IMR-90 (cell line): ENCODE measurements around the gene PRRT2. TPM values are rescaled to one million over a fixed set of nuclear protein-coding genes. Genes with fewer than 3 reads are reported as not detected.

ENCODE experiments used
- ATAC-seq: fragments of 200-7000 bp; cut with Tn5 transposase; 2 replicates; pipeline ENCODE4 v1.9.1; 2020; ENCODE audit warnings: low read depth, mild to moderate bottlenecking, moderate library complexity
- BruUV-seq: library from RNA; stranded (reverse); fragments of 400-500 nt; replicated peaks from 2 replicates; lab custom pipeline; 2021; lab: Mats Ljungman, UMichigan
- CTCF ChIA-PET: fragments of 300-600 bp; formaldehyde crosslinking; extraction: SDS; loops from one replicate; lab custom pipeline; 2021; ENCODE audit warnings: antibody characterized with exemption; lab: Yijun Ruan, JAX
- POLR2A ChIA-PET: fragments of 300-600 bp; sonication (Branson Sonifier 250); formaldehyde crosslinking; loops from one replicate; lab custom pipeline; 2022; ENCODE audit warnings: antibody characterized with exemption; ENCODE audit not compliant: unreplicated experiment; lab: Charles Lee
- DNase-seq: peaks from one replicate; pipeline ENCODE4 v3.0.0; 2013
- H2AFZ ChIP-seq: replicated peaks from 2 replicates; pipeline ENCODE3; 2013; ENCODE audit warnings: low read length, mild to moderate bottlenecking; ENCODE audit not compliant: poor library complexity
- H2AK5ac ChIP-seq: 2 replicates; pipeline ENCODE4 v1.6.1; 2013; ENCODE audit warnings: low read depth, low read length, inconsistent platforms
- H2AK9ac ChIP-seq: replicated peaks from 2 replicates; pipeline ENCODE3; 2013; ENCODE audit warnings: mild to moderate bottlenecking, low read depth, low read length, moderate library complexity; ENCODE audit not compliant: poor library complexity
- H2BK120ac ChIP-seq: 2 replicates; pipeline ENCODE4 v1.6.1; 2013; ENCODE audit warnings: low read depth, low read length, inconsistent platforms
- H2BK15ac ChIP-seq: 3 replicates; pipeline ENCODE4 v1.6.1; 2013; ENCODE audit warnings: low read depth, low read length, inconsistent platforms
- H2BK20ac ChIP-seq: 2 replicates; pipeline ENCODE4 v1.6.1; 2013; ENCODE audit warnings: low read depth, mild to moderate bottlenecking, inconsistent platforms, low read length, moderate library complexity
- H2BK5ac ChIP-seq: 2 replicates; pipeline ENCODE4 v1.6.1; 2013; ENCODE audit warnings: mild to moderate bottlenecking, low read depth, low read length, inconsistent platforms; ENCODE audit not compliant: poor library complexity, severe bottlenecking
- H3K14ac ChIP-seq: replicated peaks from 2 replicates; pipeline ENCODE4 v1.6.1; 2013; ENCODE audit warnings: low read depth, low read length, inconsistent platforms
- H3K18ac ChIP-seq: 2 replicates; pipeline ENCODE4 v1.6.1; 2013; ENCODE audit warnings: low read depth, low read length, control low read depth
- H3K23ac ChIP-seq: 2 replicates; pipeline ENCODE4 v1.6.1; 2013; ENCODE audit warnings: low read depth, low read length, inconsistent platforms
- H3K27ac ChIP-seq: 2 replicates; pipeline ENCODE4 v1.5.1; 2013; ENCODE audit warnings: mild to moderate bottlenecking, control low read depth, low read length; ENCODE audit not compliant: insufficient read depth
- H3K27me3 ChIP-seq: 2 replicates; pipeline ENCODE4 v1.6.1; 2013; ENCODE audit warnings: low read length; ENCODE audit not compliant: control insufficient read depth, insufficient read depth
- H3K36me3 ChIP-seq: 2 replicates; pipeline ENCODE4 v1.6.1; 2013; ENCODE audit warnings: low read length, mixed read lengths; ENCODE audit not compliant: control insufficient read depth, insufficient read depth
- H3K4ac ChIP-seq: 2 replicates; pipeline ENCODE4 v1.6.1; 2013; ENCODE audit warnings: low read depth, low read length, inconsistent platforms
- H3K4me1 ChIP-seq: 2 replicates; pipeline ENCODE4 v1.6.1; 2013; ENCODE audit warnings: low read length, mixed read lengths; ENCODE audit not compliant: control insufficient read depth, insufficient read depth
- H3K4me2 ChIP-seq: 2 replicates; pipeline ENCODE4 v1.6.1; 2013; ENCODE audit warnings: low read depth, mild to moderate bottlenecking, control low read depth, low read length, moderate library complexity
- H3K4me3 ChIP-seq: 2 replicates; pipeline ENCODE4 v1.5.1; 2013; ENCODE audit warnings: low read depth, mild to moderate bottlenecking, control low read depth, low read length, moderate library complexity; ENCODE audit not compliant: insufficient read depth
- H3K56ac ChIP-seq: 2 replicates; pipeline ENCODE4 v1.6.1; 2013; ENCODE audit warnings: low read length, inconsistent platforms; ENCODE audit not compliant: insufficient read depth; ENCODE audit errors: extremely low read depth
- H3K79me1 ChIP-seq, 2 experiments: 2 replicates each; pipeline ENCODE4 v1.6.1; 2013; ENCODE audit warnings: low read length in 2 of 2, inconsistent platforms in 1 of 2, low read depth in 1 of 2
- H3K9ac ChIP-seq: 2 replicates; pipeline ENCODE4 v1.6.1; 2013; ENCODE audit warnings: low read depth, low read length, control low read depth
- H3K9me1 ChIP-seq: 2 replicates; pipeline ENCODE4 v1.6.1; 2013; ENCODE audit warnings: low read length, inconsistent platforms; ENCODE audit not compliant: insufficient read depth
- H3K9me3 ChIP-seq: 2 replicates; pipeline ENCODE4 v1.6.1; 2013; ENCODE audit warnings: low read length; ENCODE audit not compliant: control insufficient read depth, insufficient read depth
- H4K20me1 ChIP-seq: 2 replicates; pipeline ENCODE4 v1.6.1; 2013; ENCODE audit warnings: low read length, inconsistent platforms; ENCODE audit not compliant: insufficient read depth
- H4K5ac ChIP-seq: 2 replicates; pipeline ENCODE4 v1.6.1; 2013; ENCODE audit warnings: mild to moderate bottlenecking, low read depth, low read length, control low read depth
- H4K8ac ChIP-seq, 2 experiments: 2 replicates each; pipeline ENCODE4 v1.6.1; 2013; ENCODE audit warnings: low read depth in 2 of 2, low read length in 2 of 2, control low read depth in 1 of 2, inconsistent platforms in 1 of 2
- H4K91ac ChIP-seq: 2 replicates; pipeline ENCODE4 v1.6.1; 2013; ENCODE audit warnings: low read depth, low read length, inconsistent platforms; ENCODE audit not compliant: insufficient read depth
- BHLHE40 ChIP-seq: fragments of 150-350 bp; IDR thresholded peaks from 2 replicates; pipeline ENCODE4 v1.6.1; 2016; ENCODE audit warnings: mild to moderate bottlenecking, low read depth, low read length
- CHD1 ChIP-seq: IDR thresholded peaks from 2 replicates; pipeline ENCODE4 v1.6.1; 2012; ENCODE audit warnings: low read depth, low read length, improper control_type of control experiment
- CTCF ChIP-seq: conservative IDR thresholded peaks from 2 replicates; pipeline ENCODE4 v1.5.1; 2012; ENCODE audit warnings: mild to moderate bottlenecking, low read depth, low read length, improper control_type of control experiment
- ELK1 ChIP-seq: fragments of 150-350 bp; IDR thresholded peaks from 2 replicates; pipeline ENCODE4 v1.6.1; 2016; ENCODE audit warnings: low read depth, mild to moderate bottlenecking, low read length, moderate library complexity, borderline replicate concordance
- FOS ChIP-seq: fragments of 150-350 bp; IDR thresholded peaks from 2 replicates; pipeline ENCODE4 v1.6.1; 2016; ENCODE audit warnings: low read depth, low read length
- MAFK ChIP-seq: IDR thresholded peaks from 2 replicates; pipeline ENCODE4 v1.6.1; 2012; ENCODE audit warnings: low read depth, low read length, improper control_type of control experiment
- MAZ ChIP-seq: IDR thresholded peaks from 2 replicates; pipeline ENCODE4 v1.6.1; 2012; ENCODE audit warnings: low read depth, mild to moderate bottlenecking, low read length, improper control_type of control experiment, moderate library complexity, borderline replicate concordance
- NFE2L2 ChIP-seq: fragments of 150-350 bp; IDR thresholded peaks from 2 replicates; pipeline ENCODE4 v1.6.1; 2016; ENCODE audit warnings: low read depth, mild to moderate bottlenecking, low read length
- POLR2A ChIP-seq: IDR thresholded peaks from 2 replicates; pipeline ENCODE4 v1.6.1; 2012; ENCODE audit warnings: mild to moderate bottlenecking, low read depth, low read length
- RFX5 ChIP-seq: IDR thresholded peaks from 2 replicates; pipeline ENCODE4 v1.8.0; 2012; ENCODE audit warnings: low read depth, mild to moderate bottlenecking, low read length, moderate library complexity
- USF2 ChIP-seq: fragments of 150-350 bp; IDR thresholded peaks from 2 replicates; pipeline ENCODE4 v1.6.1; 2017; ENCODE audit warnings: mild to moderate bottlenecking, antibody characterized with exemption, low read length, low read depth
- WGBS, 2 experiments: methylation state at CpG; one replicate each; pipeline versions ENCODE4 v1.1.5 to v1.1.7; 2013; ENCODE audit warnings: missing lambda C conversion rate in 2 of 2; ENCODE audit not compliant: insufficient read length in 1 of 2; ENCODE audit errors: extremely low coverage in 2 of 2; 5-methylcytosine and 5-hydroxymethylcytosine counted together
- dilution Hi-C: fragments of 300-500 bp; cut with HindIII; formaldehyde crosslinking; loops from one replicate; pipeline ENCODE4 v1.14.3; 2018; ENCODE audit warnings: low sequenced_read_pairs; ENCODE audit not compliant: unreplicated experiment
- in situ Hi-C: fragments of 300-500 bp; cut with MboI; formaldehyde crosslinking; loops from 3 replicates; pipeline ENCODE4 v1.14.3; 2019; ENCODE audit warnings: low sequenced_read_pairs, inconsistent platforms, mixed read lengths
- intact Hi-C: fragments of 100-400 bp; cut with micrococcal nuclease; formaldehyde crosslinking; loops from 2 replicates; pipeline ENCODE4 v1.10.0; 2022
- polyA plus RNA-seq, 3 experiments: library from polyadenylated mRNA; depleted of rRNA; stranded (reverse); fragments of >200 nt; gene quantifications; 2 replicates each; pipeline ENCODE4 v1.2.3, GENCODE V29; 2012; ENCODE audit warnings: low replicate concordance in 1 of 3
- total RNA-seq: library from RNA; depleted of rRNA; stranded (reverse); fragments of >200 nt; gene quantifications from 2 replicates; pipeline ENCODE4 v1.2.3, GENCODE V29; 2012

Gene PRRT2
- total and polyA plus RNA-seq, 2 of the 4 experiments (the other 2 are of a cell fraction): 0.90 to 10.5 TPM

- Histone ChIP-seq H2AK5ac (0 out of 2 replicates have a peak overlapping the region, but pooled peaks have one; percentile 8), H3K9ac (peak overlapping the region; percentile 87; the same call in 1 of the 2 replicates), H4K20me1 (no peaks in the 10 kb centered on the region), H3K4me3 (peak overlapping the region; percentile 77; the same call in 1 of the 2 replicates), H3K9me3 (no peaks in the 10 kb centered on the region), H2BK5ac (no peak overlapping the region), H3K27me3 (no peaks in the 10 kb centered on the region), H2AFZ (peak overlapping the region; percentile 68), H3K4me2 (peak overlapping the region; percentile 94), H3K23ac (peak overlapping the region; percentile 81), H2AK9ac (peak overlapping the region; percentile 77), H3K14ac (peak overlapping the region; percentile 10; the same call in 1 of the 2 replicates), H4K91ac (no peak overlapping the region; the same call in 1 of the 2 replicates), H3K36me3 (peaks cover 3% of the 10 kb centered on the region; the same call in 1 of the 2 replicates), H3K9me1 (peaks cover 10% of the 10 kb centered on the region), H3K27ac (no peak overlapping the region), H2BK120ac (no peak overlapping the region), H4K8ac (peak overlapping the region in 1 of 2 experiments; percentile 64; a peak in 2 of 4 replicates), H3K56ac (peak overlapping the region; percentile 32; the same call in 1 of the 2 replicates), H3K4ac (peak overlapping the region; percentile 44), H3K4me1 (peaks cover 3% of the 10 kb centered on the region), H3K18ac (no peak overlapping the region), H2BK20ac (no peak overlapping the region), H3K79me1 (peaks cover 27 to 52% of the 10 kb centered on the region in 2 experiments), H2BK15ac (no peak overlapping the region), H4K5ac (no peak overlapping the region)
- ChIA-PET POLR2A (interaction anchor here (0.5 kb wide), 1 partner anchor 19 kb away, joined by 6 read pairs; no protein-coding TSS in a partner anchor), CTCF (no interaction called here)
- TF ChIP-seq POLR2A (no peak), USF2 (no peak), BHLHE40 (no peak), FOS (no peak), RFX5 (no peak), MAZ (no peak), CHD1 (no peak), NFE2L2 (no peak), MAFK (no peak), ELK1 (no peak), CTCF (no peak)
- WGBS, 2 experiments: 44% methylated on average over 4 of the region's 9 CpGs; no CpG with 5 or more reads in 1 of the 2 experiments
- no TSS peak for BruUV-seq
- dilution Hi-C loops: no loop called here
- no peak for ATAC-seq
- DNase-seq: no peak
- intact Hi-C loops: loop anchor here (2.0 kb wide), 1 partner anchor 91 kb away; no protein-coding TSS in a partner anchor
- in situ Hi-C loops: no loop called here
These were observed 19.9 kb upstream of the PRRT2 start for GRCh38 chr16:29791845-29792807.
